Measurements from ENCODE around the gene PRRT1B. TPM values are rescaled to one million over a fixed set of nuclear protein-coding genes. Genes with fewer than 3 reads are reported as not detected.

PRRT1B gene
- total RNA-seq, 1 experiment from 2014 or later, result not detected

DNA sequence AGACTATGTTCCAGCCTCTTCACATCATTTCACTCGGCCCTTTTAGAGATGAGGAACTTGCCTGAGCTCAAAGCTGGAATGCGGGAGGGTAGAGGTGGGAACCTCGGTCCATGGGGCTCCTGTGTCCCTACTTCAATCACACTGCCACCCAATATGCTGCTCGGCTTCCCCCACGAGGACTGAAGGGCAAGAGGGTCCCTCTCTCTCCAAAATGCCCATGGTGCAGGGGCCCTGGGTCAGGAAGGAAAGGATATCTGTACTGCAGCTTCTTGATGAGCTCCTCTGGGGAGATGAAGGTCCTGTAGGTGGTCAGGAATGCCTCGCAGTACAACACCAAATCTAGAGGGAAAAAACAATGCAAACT is 46.5 kb downstream of the PRRT1B start:
- Histone ChIP-seq H3K27ac (ENCODE audit: low read length) (no peak overlapping the region), H3K9ac (ENCODE audit: low read length) (no peak overlapping the region), H3K4me1 (ENCODE audit: low read length) (no peaks in the 10 kb centered on the region), H3K27me3 (ENCODE audit: low read length) (no peaks in the 10 kb centered on the region), H3K79me2 (ENCODE audit: low read length) (no peaks in the 10 kb centered on the region), H3K4me2 (ENCODE audit: low read depth, low read length, poor library complexity, severe bottlenecking) (no peak overlapping the region), H4K20me1 (ENCODE audit: insufficient read depth, low read depth, low read length) (no peaks in the 10 kb centered on the region), H3K9me2 (replicated peaks; ENCODE audit: insufficient read depth, low read length) (no peaks in the 10 kb centered on the region), H2AFZ (ENCODE audit: low read length) (no peak overlapping the region), H3K4me3 (ENCODE audit: low read length) (no peak overlapping the region), H3K9me3 (ENCODE audit: low read length) (no peaks in the 10 kb centered on the region), H3K36me3 (ENCODE audit: insufficient read depth, low read length) (no peaks in the 10 kb centered on the region)
- DNase-seq, result no peak

- no peaks in the 10 kb centered on the region for H3K9me3 ChIP-seq (ENCODE audit: low read length)
- H2AFZ ChIP-seq (ENCODE audit: low read length), result no peak overlapping the region
- no peak overlapping the region for H3K27ac ChIP-seq (ENCODE audit: low read length)
- H3K4me3 ChIP-seq (ENCODE audit: low read length), result no peak overlapping the region
- no peak overlapping the region for H3K4me2 ChIP-seq (ENCODE audit: low read depth, low read length, poor library complexity, severe bottlenecking)
- no peak for DNase-seq
- no peaks in the 10 kb centered on the region for H3K9me2 ChIP-seq (replicated peaks; ENCODE audit: insufficient read depth, low read length)
- no peaks in the 10 kb centered on the region for H3K79me2 ChIP-seq (ENCODE audit: low read length)
- no peaks in the 10 kb centered on the region for H3K4me1 ChIP-seq (ENCODE audit: low read length)
- no peaks in the 10 kb centered on the region for H4K20me1 ChIP-seq (ENCODE audit: insufficient read depth, low read depth, low read length)
- H3K9ac ChIP-seq (ENCODE audit: low read length), result no peak overlapping the region
- H3K36me3 ChIP-seq (ENCODE audit: insufficient read depth, low read length), result no peaks in the 10 kb centered on the region
- no peaks in the 10 kb centered on the region for H3K27me3 ChIP-seq (ENCODE audit: low read length)
These were observed 47.9 kb downstream of the PRRT1B start for GRCh38 chr9:131593091-131593820.

DNA sequence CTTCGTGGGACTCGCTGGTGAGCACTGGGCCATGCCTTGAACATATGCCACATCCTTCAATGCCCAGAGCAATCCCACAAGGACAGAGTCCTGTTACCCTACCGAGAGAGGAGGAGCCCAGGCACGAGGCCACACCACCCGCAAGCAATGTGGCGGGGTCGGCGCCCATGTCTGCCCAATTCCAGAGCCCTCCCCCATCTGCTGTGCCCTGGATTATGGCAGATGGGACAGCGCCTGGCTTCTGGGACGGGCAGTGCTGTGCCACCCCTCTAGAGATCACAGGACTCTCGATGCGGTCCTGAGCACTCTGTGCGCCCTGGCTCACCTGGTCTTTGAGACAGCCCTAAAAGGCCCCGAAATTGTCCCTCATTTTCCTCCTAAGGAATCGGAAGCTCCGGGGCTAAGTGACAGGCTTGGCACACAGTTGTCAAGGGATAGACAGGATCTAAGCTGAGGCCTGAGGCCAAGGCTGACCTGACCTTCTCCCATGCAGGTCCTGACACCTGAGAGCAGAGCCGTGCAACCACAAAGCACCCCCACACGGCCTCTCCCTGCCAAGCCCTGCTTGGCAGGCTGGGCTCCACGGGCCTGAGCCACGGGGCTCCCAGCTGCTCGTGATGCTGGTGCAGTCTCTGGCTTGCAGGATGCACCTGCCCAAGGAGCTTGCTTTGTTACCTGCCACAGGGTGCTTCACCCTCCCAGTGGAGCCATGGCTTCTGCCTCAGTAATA is 48.8 kb downstream of the PRRT1B start:
- Histone ChIP-seq H4K20me1 (ENCODE audit: insufficient read depth, low read depth, low read length) (no peaks in the 10 kb centered on the region), H3K36me3 (ENCODE audit: insufficient read depth, low read length) (no peaks in the 10 kb centered on the region), H3K79me2 (ENCODE audit: low read length) (no peaks in the 10 kb centered on the region), H3K4me3 (ENCODE audit: low read length) (no peak overlapping the region), H2AFZ (ENCODE audit: low read length) (no peak overlapping the region), H3K4me1 (ENCODE audit: low read length) (no peaks in the 10 kb centered on the region), H3K9ac (ENCODE audit: low read length) (no peak overlapping the region), H3K9me3 (ENCODE audit: low read length) (no peaks in the 10 kb centered on the region), H3K9me2 (replicated peaks; ENCODE audit: insufficient read depth, low read length) (no peaks in the 10 kb centered on the region), H3K4me2 (ENCODE audit: low read depth, low read length, poor library complexity, severe bottlenecking) (no peak overlapping the region), H3K27ac (ENCODE audit: low read length) (no peak overlapping the region), H3K27me3 (ENCODE audit: low read length) (no peaks in the 10 kb centered on the region)
- DNase-seq, result no peak

DNA sequence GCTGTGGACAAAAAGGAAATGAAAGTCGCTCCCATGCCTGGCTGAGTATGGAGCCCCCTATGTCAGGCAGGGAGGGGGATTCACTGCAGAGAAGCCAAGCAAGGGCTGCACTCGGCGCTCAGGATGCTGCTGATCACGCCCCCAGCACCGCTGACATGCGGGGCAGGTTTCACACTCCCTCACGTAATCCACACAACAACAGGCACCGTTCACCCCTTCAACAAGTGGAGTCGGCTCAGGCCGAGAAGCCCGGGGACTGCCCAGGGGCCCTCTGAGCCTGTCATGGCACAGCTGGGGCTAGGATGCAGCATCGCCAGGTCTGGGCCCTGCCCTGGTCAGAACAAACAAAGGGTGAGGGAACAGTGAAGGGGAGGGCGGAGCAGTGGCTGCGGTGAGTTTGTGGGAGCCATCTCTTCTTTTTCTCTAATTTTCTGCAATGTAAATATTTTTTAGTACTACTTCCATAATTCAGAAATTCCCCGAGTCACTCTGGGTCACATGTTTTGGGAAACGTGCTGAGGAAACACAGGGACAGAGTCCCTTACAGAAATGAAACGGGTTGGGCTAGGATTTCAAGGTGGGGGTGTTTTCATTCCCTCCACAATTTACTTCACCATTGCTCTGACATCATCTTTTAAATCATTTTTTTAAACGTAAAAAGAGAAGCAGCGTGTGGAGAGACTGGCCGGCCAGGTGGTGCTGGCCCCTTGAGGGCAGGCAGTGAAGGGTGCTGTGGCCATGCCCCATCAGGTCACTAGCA is 49.8 kb downstream of the PRRT1B start:
- Histone ChIP-seq H3K4me2 (ENCODE audit: low read depth, low read length, poor library complexity, severe bottlenecking) (no peak overlapping the region), H3K4me3 (ENCODE audit: low read length) (no peak overlapping the region), H3K9ac (ENCODE audit: low read length) (no peak overlapping the region), H4K20me1 (ENCODE audit: insufficient read depth, low read depth, low read length) (no peaks in the 10 kb centered on the region), H3K27ac (ENCODE audit: low read length) (no peak overlapping the region), H2AFZ (ENCODE audit: low read length) (no peak overlapping the region), H3K9me3 (ENCODE audit: low read length) (no peaks in the 10 kb centered on the region), H3K36me3 (ENCODE audit: insufficient read depth, low read length) (no peaks in the 10 kb centered on the region), H3K9me2 (replicated peaks; ENCODE audit: insufficient read depth, low read length) (no peaks in the 10 kb centered on the region), H3K4me1 (ENCODE audit: low read length) (no peaks in the 10 kb centered on the region), H3K79me2 (ENCODE audit: low read length) (no peaks in the 10 kb centered on the region), H3K27me3 (ENCODE audit: low read length) (no peaks in the 10 kb centered on the region)
- DNase-seq, result no peak

DNA sequence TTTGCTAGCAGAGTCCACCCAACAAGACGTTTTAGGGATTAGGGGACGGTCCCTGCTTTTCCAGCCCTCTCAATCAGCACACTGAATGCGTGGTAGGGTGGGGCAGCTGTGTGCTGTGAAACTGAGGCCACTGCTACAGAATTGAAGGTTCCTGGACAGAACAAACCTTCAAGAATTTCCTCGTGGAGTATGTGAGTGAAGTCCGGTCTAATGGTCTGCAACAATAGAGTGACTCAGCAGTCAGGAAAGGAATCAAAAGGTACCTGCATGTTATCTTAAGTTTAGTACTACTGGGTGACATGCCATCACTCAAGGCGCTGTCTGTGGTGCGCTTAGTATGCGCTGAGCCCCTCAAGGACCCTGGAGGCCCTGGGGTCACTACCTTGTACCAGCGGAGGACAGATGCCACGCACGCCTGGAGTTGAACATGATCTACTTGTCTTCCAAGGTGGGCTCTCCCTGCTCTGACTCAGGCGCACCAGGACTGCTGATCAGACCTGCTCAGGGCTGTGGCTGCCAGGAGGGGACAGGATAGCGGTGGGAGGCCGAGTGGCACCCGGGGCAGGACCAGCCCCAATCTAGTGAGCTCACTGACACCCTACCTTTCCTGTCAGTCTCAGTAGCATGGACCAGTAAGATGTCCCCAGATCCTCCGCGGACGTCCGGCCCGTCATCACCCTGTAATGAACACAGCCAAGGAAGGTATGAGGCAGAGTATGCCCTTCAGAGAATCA is 50.5 kb downstream of the PRRT1B start:
- no peaks in the 10 kb centered on the region for H3K27me3 ChIP-seq (ENCODE audit: low read length)
- H3K9me3 ChIP-seq (ENCODE audit: low read length), result no peaks in the 10 kb centered on the region
- H3K4me3 ChIP-seq (ENCODE audit: low read length), result no peak overlapping the region
- H3K79me2 ChIP-seq (ENCODE audit: low read length), result no peaks in the 10 kb centered on the region
- no peak overlapping the region for H2AFZ ChIP-seq (ENCODE audit: low read length)
- no peak overlapping the region for H3K4me2 ChIP-seq (ENCODE audit: low read depth, low read length, poor library complexity, severe bottlenecking)
- no peak for DNase-seq
- no peaks in the 10 kb centered on the region for H3K4me1 ChIP-seq (ENCODE audit: low read length)
- no peaks in the 10 kb centered on the region for H3K9me2 ChIP-seq (replicated peaks; ENCODE audit: insufficient read depth, low read length)
- H4K20me1 ChIP-seq (ENCODE audit: insufficient read depth, low read depth, low read length), result no peaks in the 10 kb centered on the region
- no peak overlapping the region for H3K27ac ChIP-seq (ENCODE audit: low read length)
- H3K36me3 ChIP-seq (ENCODE audit: insufficient read depth, low read length), result no peaks in the 10 kb centered on the region
- no peak overlapping the region for H3K9ac ChIP-seq (ENCODE audit: low read length)

- H4K20me1 ChIP-seq (ENCODE audit: insufficient read depth, low read depth, low read length), result no peaks in the 10 kb centered on the region
- no peaks in the 10 kb centered on the region for H3K36me3 ChIP-seq (ENCODE audit: insufficient read depth, low read length)
- no peak for DNase-seq
- H3K27me3 ChIP-seq (ENCODE audit: low read length), result no peaks in the 10 kb centered on the region
- H3K9me2 ChIP-seq (replicated peaks; ENCODE audit: insufficient read depth, low read length), result no peaks in the 10 kb centered on the region
- no peaks in the 10 kb centered on the region for H3K4me1 ChIP-seq (ENCODE audit: low read length)
- H3K9ac ChIP-seq (ENCODE audit: low read length), result no peak overlapping the region
- no peak overlapping the region for H3K27ac ChIP-seq (ENCODE audit: low read length)
- H3K79me2 ChIP-seq (ENCODE audit: low read length), result no peaks in the 10 kb centered on the region
- no peak overlapping the region for H2AFZ ChIP-seq (ENCODE audit: low read length)
- no peak overlapping the region for H3K4me2 ChIP-seq (ENCODE audit: low read depth, low read length, poor library complexity, severe bottlenecking)
- no peaks in the 10 kb centered on the region for H3K9me3 ChIP-seq (ENCODE audit: low read length)
- no peak overlapping the region for H3K4me3 ChIP-seq (ENCODE audit: low read length)
These were observed 51.1 kb downstream of the PRRT1B start for GRCh38 chr9:131596430-131596743.

DNA sequence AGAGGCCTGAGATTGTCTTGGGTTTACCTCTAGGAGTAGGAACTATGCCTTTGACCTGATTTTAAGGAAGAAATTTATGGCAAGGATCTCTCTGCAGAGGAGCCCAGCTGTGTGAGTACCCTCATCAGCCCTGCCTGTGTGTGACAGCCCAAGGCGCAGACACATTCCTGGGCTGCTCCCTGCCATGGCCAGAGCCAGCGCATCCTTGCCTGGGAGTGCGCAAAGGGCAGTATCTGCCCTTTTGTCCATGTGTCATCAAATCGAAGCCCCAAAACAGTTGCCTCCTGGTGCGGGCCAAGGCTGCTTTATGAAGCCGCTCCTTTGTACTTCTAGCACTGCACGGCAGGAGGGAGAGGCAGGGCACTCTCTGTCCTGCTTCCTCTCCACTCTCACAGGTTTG is 51.9 kb downstream of the PRRT1B start:
- Histone ChIP-seq H3K9me2 (replicated peaks; ENCODE audit: insufficient read depth, low read length) (no peaks in the 10 kb centered on the region), H3K4me3 (ENCODE audit: low read length) (no peak overlapping the region)
- no peak for DNase-seq

GRCh38 chr9:131598121-131598520 is 52.8 kb downstream of the PRRT1B start:
- Histone ChIP-seq H3K4me1 (ENCODE audit: low read length) (no peaks in the 10 kb centered on the region), H3K9me2 (replicated peaks; ENCODE audit: insufficient read depth, low read length) (no peaks in the 10 kb centered on the region), H3K4me3 (ENCODE audit: low read length) (no peak overlapping the region), H3K27ac (ENCODE audit: low read length) (no peak overlapping the region), H3K9ac (ENCODE audit: low read length) (no peak overlapping the region), H3K9me3 (ENCODE audit: low read length) (no peaks in the 10 kb centered on the region), H3K4me2 (ENCODE audit: low read depth, low read length, poor library complexity, severe bottlenecking) (no peak overlapping the region), H3K27me3 (ENCODE audit: low read length) (no peaks in the 10 kb centered on the region), H2AFZ (ENCODE audit: low read length) (no peak overlapping the region), H3K79me2 (ENCODE audit: low read length) (no peaks in the 10 kb centered on the region), H4K20me1 (ENCODE audit: insufficient read depth, low read depth, low read length) (no peaks in the 10 kb centered on the region), H3K36me3 (ENCODE audit: insufficient read depth, low read length) (no peaks in the 10 kb centered on the region)
- no peak for DNase-seq

More for the DNA sequence above, 51.9 kb downstream of the PRRT1B start:
- Histone ChIP-seq H3K79me2 (ENCODE audit: low read length) (no peaks in the 10 kb centered on the region), H3K27me3 (ENCODE audit: low read length) (no peaks in the 10 kb centered on the region), H3K4me2 (ENCODE audit: low read depth, low read length, poor library complexity, severe bottlenecking) (no peak overlapping the region), H3K9me3 (ENCODE audit: low read length) (no peaks in the 10 kb centered on the region), H3K4me1 (ENCODE audit: low read length) (no peaks in the 10 kb centered on the region), H3K27ac (ENCODE audit: low read length) (no peak overlapping the region), H3K36me3 (ENCODE audit: insufficient read depth, low read length) (no peaks in the 10 kb centered on the region), H2AFZ (ENCODE audit: low read length) (no peak overlapping the region), H4K20me1 (ENCODE audit: insufficient read depth, low read depth, low read length) (no peaks in the 10 kb centered on the region), H3K9ac (ENCODE audit: low read length) (no peak overlapping the region)
